GM23338 (cell line): ENCODE measurements around the gene RGS7. TPM values are rescaled to one million over a fixed set of nuclear protein-coding genes. Genes with fewer than 3 reads are reported as not detected.

ENCODE experiments used
- ATAC-seq: fragments of 200-7000 bp; cut with Tn5 transposase; 3 replicates; pipeline ENCODE4 v1.9.1; 2020
- DNase-seq: peaks from one replicate; pipeline ENCODE4 v3.0.0-alpha.2; 2015; ENCODE audit warnings: low spot score
- H2AFZ ChIP-seq: fragments of 200-600 bp; sonication (generic); 2 replicates; pipeline ENCODE4 v1.8.0; 2016; ENCODE audit warnings: antibody characterized with exemption, mild to moderate bottlenecking, moderate library complexity
- H3F3A ChIP-seq: fragments of 200-600 bp; sonication (generic); replicated peaks from 2 replicates; pipeline ENCODE4 v1.8.0; 2017; ENCODE audit warnings: antibody characterized with exemption, mixed run types, low read depth
- H3K27ac ChIP-seq: fragments of 200-600 bp; sonication (generic); 2 replicates; pipeline ENCODE4 v1.6.1; 2016; ENCODE audit warnings: low read depth
- H3K27me3 ChIP-seq: fragments of 200-600 bp; sonication (generic); 2 replicates; pipeline ENCODE4 v1.8.0; 2016; ENCODE audit warnings: mild to moderate bottlenecking, mixed run types, moderate library complexity; ENCODE audit not compliant: insufficient read depth
- H3K36me3 ChIP-seq: fragments of 200-600 bp; sonication (generic); 2 replicates; pipeline ENCODE4 v1.8.0; 2016; ENCODE audit warnings: mild to moderate bottlenecking; ENCODE audit not compliant: insufficient read depth
- H3K4me1 ChIP-seq: fragments of 200-600 bp; sonication (generic); 2 replicates; pipeline ENCODE4 v1.8.0; 2016; ENCODE audit warnings: mild to moderate bottlenecking, moderate library complexity; ENCODE audit not compliant: insufficient read depth
- H3K4me2 ChIP-seq: fragments of 200-600 bp; sonication (generic); 2 replicates; pipeline ENCODE4 v1.7.1; 2017; ENCODE audit warnings: mixed run types
- H3K4me3 ChIP-seq: fragments of 200-600 bp; sonication (generic); 2 replicates; pipeline ENCODE4 v1.6.1; 2016; ENCODE audit warnings: mixed run types
- H3K79me2 ChIP-seq: fragments of 200-600 bp; sonication (generic); replicated peaks from 2 replicates; pipeline ENCODE4 v1.8.0; 2017; ENCODE audit warnings: mild to moderate bottlenecking; ENCODE audit not compliant: insufficient read depth
- H3K9me2 ChIP-seq: fragments of 200-600 bp; sonication (generic); 2 replicates; pipeline ENCODE4 v1.8.0; 2017; ENCODE audit not compliant: insufficient read depth
- H4K20me1 ChIP-seq: fragments of 200-600 bp; sonication (generic); replicated peaks from 2 replicates; pipeline ENCODE4 v1.8.0; 2017; ENCODE audit warnings: mild to moderate bottlenecking; ENCODE audit not compliant: insufficient read depth
- H3K27ac Mint-ChIP-seq: 2 replicates; pipeline ENCODE4 v1.8.0; 2020; ENCODE audit warnings: inconsistent platforms, mild to moderate bottlenecking, moderate library complexity, mixed read lengths
- H3K27me3 Mint-ChIP-seq: 3 replicates; pipeline ENCODE4 v1.8.0; 2022; ENCODE audit warnings: low read depth, mild to moderate bottlenecking, moderate library complexity, mixed read lengths, inconsistent platforms; ENCODE audit not compliant: insufficient read depth, poor library complexity
- H3K36me3 Mint-ChIP-seq: 3 replicates; pipeline ENCODE4 v1.8.0; 2021; ENCODE audit warnings: low read depth, mild to moderate bottlenecking, inconsistent platforms, moderate library complexity, mixed read lengths
- H3K4me1 Mint-ChIP-seq: 3 replicates; pipeline ENCODE4 v1.8.0; 2020; ENCODE audit warnings: mild to moderate bottlenecking, inconsistent platforms, mixed read lengths
- H3K4me3 Mint-ChIP-seq: 3 replicates; pipeline ENCODE4 v1.8.0; 2021; ENCODE audit warnings: moderate library complexity, mild to moderate bottlenecking, inconsistent platforms, mixed read lengths
- H3K9me3 Mint-ChIP-seq: 3 replicates; pipeline ENCODE4 v1.8.0; 2020; ENCODE audit warnings: moderate library complexity, mild to moderate bottlenecking, inconsistent platforms, mixed read lengths
- CREB1 ChIP-seq: fragments of 250-450 bp; sonication (Bioruptor Pico); IDR thresholded peaks from 2 replicates; pipeline ENCODE4 v1.5.0; 2020; ENCODE audit warnings: low read depth, mild to moderate bottlenecking, moderate library complexity
- EZH2 ChIP-seq: fragments of 200-600 bp; sonication (generic); IDR thresholded peaks from one replicate; pipeline ENCODE4 v1.8.0; 2017; ENCODE audit warnings: antibody characterized with exemption, mild to moderate bottlenecking, low read depth; ENCODE audit not compliant: unreplicated experiment
- EZH2phosphoT487 ChIP-seq: fragments of 200-600 bp; sonication (generic); IDR thresholded peaks from one replicate; pipeline ENCODE4 v1.8.1; 2018; ENCODE audit warnings: antibody characterized with exemption; ENCODE audit not compliant: unreplicated experiment
- JUNB ChIP-seq: IDR thresholded peaks from one replicate; pipeline ENCODE4 v1.6.1; 2016; ENCODE audit warnings: antibody characterized with exemption; ENCODE audit not compliant: unreplicated experiment
- NANOG ChIP-seq: IDR thresholded peaks from 2 replicates; pipeline ENCODE4 v1.6.1; 2016; ENCODE audit warnings: antibody characterized with exemption, borderline replicate concordance
- POLR2AphosphoS5 ChIP-seq: IDR thresholded peaks from 2 replicates; pipeline ENCODE4 v1.6.1; 2016; ENCODE audit warnings: antibody characterized with exemption, low read depth
- STAT1 ChIP-seq: IDR thresholded peaks from one replicate; pipeline ENCODE4 v1.6.1; 2016; ENCODE audit warnings: antibody characterized with exemption; ENCODE audit not compliant: unreplicated experiment
- ZNF114 ChIP-seq: fragments of 250-450 bp; sonication (Bioruptor Pico); IDR thresholded peaks from 2 replicates; pipeline ENCODE4 v1.5.0; 2020; ENCODE audit warnings: mild to moderate bottlenecking, moderate library complexity
- ZNF331 ChIP-seq: fragments of 250-450 bp; sonication (Bioruptor Pico); IDR thresholded peaks from 2 replicates; pipeline ENCODE4 v1.5.0; 2020; ENCODE audit warnings: low read depth, mild to moderate bottlenecking, moderate library complexity
- polyA plus RNA-seq: library from polyadenylated mRNA; unstranded; fragments of >200 nt; fragmentation: Nextera tagmentation; extraction: Ambion mirVana; gene quantifications from 2 replicates; pipeline ENCODE4 v1.2.1, GENCODE V29; 2016
- total RNA-seq: library from RNA; depleted of rRNA; stranded (reverse); fragments of >200 nt; shearing (Covaris generic); gene quantifications from 2 replicates; pipeline ENCODE4 v1.2.3, GENCODE V29; 2014
- TF ChIP-seq, protein P1 (sequence below): IDR thresholded peaks from one replicate; pipeline ENCODE4 v1.6.1; 2018; ENCODE audit warnings: antibody characterized with exemption; ENCODE audit not compliant: unreplicated experiment
- TF ChIP-seq, protein P2 (sequence below): fragments of 250-450 bp; sonication (Bioruptor Pico); IDR thresholded peaks from 2 replicates; pipeline ENCODE4 v1.5.0; 2020; ENCODE audit warnings: mild to moderate bottlenecking, moderate library complexity
- TF ChIP-seq, protein P3 (sequence below), 2 experiments: fragments of 200-600 bp in 1 of 2; sonication (generic) in 1 of 2; conservative IDR thresholded peaks; 2 replicates each; pipeline versions ENCODE4 v1.5.1 to v1.6.1; 2016 to 2017; ENCODE audit warnings: antibody characterized with exemption in 2 of 2, low read depth in 2 of 2, mild to moderate bottlenecking in 2 of 2, moderate library complexity in 1 of 2
- TF ChIP-seq, protein P4 (sequence below): IDR thresholded peaks from 2 replicates; pipeline ENCODE4 v1.6.1; 2016; ENCODE audit warnings: antibody characterized with exemption

Gene RGS7
- total and polyA plus RNA-seq, 2 experiments from 2014 or later, result 2.0 to 2.2 TPM

DNA sequence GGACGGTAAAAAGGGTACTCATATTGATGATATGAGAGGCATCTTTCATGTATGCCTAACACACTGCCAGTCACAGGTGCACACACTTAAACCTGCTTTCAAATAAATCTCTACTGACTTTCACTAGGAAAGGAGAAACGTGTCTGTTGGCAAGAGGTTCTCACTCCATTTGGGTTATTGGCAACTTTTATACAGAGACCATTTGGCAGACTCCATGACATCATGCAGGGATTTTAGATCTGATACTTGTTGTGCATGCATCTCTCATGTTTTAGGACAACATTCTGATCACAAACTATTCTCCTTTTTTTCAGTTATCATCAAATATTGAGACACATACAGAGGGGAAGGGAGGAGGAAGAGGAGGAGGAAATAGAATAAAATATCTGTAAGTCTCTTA, 31.5 kb downstream of the RGS7 start:
- no peaks in the 10 kb centered on the region for H3K36me3 Mint-ChIP-seq
- H3K4me3 Mint-ChIP-seq, result no peak overlapping the region
- H3K4me1 Mint-ChIP-seq, result no peaks in the 10 kb centered on the region

More for the DNA sequence above, 31.5 kb downstream of the RGS7 start:
- no peak for TF ChIP-seq STAT1
- no peak for TF ChIP-seq POLR2AphosphoS5
- TF ChIP-seq, protein P1, sequence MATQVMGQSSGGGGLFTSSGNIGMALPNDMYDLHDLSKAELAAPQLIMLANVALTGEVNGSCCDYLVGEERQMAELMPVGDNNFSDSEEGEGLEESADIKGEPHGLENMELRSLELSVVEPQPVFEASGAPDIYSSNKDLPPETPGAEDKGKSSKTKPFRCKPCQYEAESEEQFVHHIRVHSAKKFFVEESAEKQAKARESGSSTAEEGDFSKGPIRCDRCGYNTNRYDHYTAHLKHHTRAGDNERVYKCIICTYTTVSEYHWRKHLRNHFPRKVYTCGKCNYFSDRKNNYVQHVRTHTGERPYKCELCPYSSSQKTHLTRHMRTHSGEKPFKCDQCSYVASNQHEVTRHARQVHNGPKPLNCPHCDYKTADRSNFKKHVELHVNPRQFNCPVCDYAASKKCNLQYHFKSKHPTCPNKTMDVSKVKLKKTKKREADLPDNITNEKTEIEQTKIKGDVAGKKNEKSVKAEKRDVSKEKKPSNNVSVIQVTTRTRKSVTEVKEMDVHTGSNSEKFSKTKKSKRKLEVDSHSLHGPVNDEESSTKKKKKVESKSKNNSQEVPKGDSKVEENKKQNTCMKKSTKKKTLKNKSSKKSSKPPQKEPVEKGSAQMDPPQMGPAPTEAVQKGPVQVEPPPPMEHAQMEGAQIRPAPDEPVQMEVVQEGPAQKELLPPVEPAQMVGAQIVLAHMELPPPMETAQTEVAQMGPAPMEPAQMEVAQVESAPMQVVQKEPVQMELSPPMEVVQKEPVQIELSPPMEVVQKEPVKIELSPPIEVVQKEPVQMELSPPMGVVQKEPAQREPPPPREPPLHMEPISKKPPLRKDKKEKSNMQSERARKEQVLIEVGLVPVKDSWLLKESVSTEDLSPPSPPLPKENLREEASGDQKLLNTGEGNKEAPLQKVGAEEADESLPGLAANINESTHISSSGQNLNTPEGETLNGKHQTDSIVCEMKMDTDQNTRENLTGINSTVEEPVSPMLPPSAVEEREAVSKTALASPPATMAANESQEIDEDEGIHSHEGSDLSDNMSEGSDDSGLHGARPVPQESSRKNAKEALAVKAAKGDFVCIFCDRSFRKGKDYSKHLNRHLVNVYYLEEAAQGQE, result no peak
- no peak for TF ChIP-seq EZH2phosphoT487
- TF ChIP-seq NANOG, result no peak
- TF ChIP-seq, protein P2, sequence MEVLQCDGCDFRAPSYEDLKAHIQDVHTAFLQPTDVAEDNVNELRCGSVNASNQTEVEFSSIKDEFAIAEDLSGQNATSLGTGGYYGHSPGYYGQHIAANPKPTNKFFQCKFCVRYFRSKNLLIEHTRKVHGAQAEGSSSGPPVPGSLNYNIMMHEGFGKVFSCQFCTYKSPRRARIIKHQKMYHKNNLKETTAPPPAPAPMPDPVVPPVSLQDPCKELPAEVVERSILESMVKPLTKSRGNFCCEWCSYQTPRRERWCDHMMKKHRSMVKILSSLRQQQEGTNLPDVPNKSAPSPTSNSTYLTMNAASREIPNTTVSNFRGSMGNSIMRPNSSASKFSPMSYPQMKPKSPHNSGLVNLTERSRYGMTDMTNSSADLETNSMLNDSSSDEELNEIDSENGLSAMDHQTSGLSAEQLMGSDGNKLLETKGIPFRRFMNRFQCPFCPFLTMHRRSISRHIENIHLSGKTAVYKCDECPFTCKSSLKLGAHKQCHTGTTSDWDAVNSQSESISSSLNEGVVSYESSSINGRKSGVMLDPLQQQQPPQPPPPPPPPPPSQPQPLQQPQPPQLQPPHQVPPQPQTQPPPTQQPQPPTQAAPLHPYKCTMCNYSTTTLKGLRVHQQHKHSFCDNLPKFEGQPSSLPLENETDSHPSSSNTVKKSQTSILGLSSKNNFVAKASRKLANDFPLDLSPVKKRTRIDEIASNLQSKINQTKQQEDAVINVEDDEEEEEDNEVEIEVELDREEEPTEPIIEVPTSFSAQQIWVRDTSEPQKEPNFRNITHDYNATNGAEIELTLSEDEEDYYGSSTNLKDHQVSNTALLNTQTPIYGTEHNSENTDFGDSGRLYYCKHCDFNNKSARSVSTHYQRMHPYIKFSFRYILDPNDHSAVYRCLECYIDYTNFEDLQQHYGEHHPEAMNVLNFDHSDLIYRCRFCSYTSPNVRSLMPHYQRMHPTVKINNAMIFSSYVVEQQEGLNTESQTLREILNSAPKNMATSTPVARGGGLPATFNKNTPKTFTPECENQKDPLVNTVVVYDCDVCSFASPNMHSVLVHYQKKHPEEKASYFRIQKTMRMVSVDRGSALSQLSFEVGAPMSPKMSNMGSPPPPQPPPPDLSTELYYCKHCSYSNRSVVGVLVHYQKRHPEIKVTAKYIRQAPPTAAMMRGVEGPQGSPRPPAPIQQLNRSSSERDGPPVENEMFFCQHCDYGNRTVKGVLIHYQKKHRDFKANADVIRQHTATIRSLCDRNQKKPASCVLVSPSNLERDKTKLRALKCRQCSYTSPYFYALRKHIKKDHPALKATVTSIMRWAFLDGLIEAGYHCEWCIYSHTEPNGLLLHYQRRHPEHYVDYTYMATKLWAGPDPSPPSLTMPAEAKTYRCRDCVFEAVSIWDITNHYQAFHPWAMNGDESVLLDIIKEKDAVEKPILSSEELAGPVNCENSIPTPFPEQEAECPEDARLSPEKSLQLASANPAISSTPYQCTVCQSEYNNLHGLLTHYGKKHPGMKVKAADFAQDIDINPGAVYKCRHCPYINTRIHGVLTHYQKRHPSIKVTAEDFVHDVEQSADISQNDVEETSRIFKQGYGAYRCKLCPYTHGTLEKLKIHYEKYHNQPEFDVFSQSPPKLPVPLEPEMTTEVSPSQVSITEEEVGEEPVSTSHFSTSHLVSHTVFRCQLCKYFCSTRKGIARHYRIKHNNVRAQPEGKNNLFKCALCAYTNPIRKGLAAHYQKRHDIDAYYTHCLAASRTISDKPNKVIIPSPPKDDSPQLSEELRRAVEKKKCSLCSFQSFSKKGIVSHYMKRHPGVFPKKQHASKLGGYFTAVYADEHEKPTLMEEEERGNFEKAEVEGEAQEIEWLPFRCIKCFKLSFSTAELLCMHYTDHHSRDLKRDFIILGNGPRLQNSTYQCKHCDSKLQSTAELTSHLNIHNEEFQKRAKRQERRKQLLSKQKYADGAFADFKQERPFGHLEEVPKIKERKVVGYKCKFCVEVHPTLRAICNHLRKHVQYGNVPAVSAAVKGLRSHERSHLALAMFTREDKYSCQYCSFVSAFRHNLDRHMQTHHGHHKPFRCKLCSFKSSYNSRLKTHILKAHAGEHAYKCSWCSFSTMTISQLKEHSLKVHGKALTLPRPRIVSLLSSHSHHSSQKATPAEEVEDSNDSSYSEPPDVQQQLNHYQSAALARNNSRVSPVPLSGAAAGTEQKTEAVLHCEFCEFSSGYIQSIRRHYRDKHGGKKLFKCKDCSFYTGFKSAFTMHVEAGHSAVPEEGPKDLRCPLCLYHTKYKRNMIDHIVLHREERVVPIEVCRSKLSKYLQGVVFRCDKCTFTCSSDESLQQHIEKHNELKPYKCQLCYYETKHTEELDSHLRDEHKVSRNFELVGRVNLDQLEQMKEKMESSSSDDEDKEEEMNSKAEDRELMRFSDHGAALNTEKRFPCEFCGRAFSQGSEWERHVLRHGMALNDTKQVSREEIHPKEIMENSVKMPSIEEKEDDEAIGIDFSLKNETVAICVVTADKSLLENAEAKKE (CRISPR knock-in tag), result no peak
- TF ChIP-seq, protein P3, sequence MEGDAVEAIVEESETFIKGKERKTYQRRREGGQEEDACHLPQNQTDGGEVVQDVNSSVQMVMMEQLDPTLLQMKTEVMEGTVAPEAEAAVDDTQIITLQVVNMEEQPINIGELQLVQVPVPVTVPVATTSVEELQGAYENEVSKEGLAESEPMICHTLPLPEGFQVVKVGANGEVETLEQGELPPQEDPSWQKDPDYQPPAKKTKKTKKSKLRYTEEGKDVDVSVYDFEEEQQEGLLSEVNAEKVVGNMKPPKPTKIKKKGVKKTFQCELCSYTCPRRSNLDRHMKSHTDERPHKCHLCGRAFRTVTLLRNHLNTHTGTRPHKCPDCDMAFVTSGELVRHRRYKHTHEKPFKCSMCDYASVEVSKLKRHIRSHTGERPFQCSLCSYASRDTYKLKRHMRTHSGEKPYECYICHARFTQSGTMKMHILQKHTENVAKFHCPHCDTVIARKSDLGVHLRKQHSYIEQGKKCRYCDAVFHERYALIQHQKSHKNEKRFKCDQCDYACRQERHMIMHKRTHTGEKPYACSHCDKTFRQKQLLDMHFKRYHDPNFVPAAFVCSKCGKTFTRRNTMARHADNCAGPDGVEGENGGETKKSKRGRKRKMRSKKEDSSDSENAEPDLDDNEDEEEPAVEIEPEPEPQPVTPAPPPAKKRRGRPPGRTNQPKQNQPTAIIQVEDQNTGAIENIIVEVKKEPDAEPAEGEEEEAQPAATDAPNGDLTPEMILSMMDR (conservative IDR thresholded peaks at IDR 0.05; ENCODE audit: low read depth in 2 of 2), result no peak
- no peak for TF ChIP-seq ZNF114 (CRISPR knock-in tag)
- no peak for TF ChIP-seq ZNF331 (CRISPR knock-in tag)
- no peak for TF ChIP-seq JUNB
- TF ChIP-seq EZH2, result no peak
- TF ChIP-seq, protein P4, sequence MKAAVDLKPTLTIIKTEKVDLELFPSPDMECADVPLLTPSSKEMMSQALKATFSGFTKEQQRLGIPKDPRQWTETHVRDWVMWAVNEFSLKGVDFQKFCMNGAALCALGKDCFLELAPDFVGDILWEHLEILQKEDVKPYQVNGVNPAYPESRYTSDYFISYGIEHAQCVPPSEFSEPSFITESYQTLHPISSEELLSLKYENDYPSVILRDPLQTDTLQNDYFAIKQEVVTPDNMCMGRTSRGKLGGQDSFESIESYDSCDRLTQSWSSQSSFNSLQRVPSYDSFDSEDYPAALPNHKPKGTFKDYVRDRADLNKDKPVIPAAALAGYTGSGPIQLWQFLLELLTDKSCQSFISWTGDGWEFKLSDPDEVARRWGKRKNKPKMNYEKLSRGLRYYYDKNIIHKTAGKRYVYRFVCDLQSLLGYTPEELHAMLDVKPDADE, result no peak
- TF ChIP-seq CREB1, result no peak
- no peaks in the 10 kb centered on the region for H3K36me3 ChIP-seq
- H2AFZ ChIP-seq, result no peak overlapping the region
- ATAC-seq, result no peak
- H3K9me2 ChIP-seq, result no peaks in the 10 kb centered on the region
- no peaks in the 10 kb centered on the region for H3K9me3 Mint-ChIP-seq
- no peaks in the 10 kb centered on the region for H3K4me1 ChIP-seq
- H3K27ac Mint-ChIP-seq, result no peak overlapping the region
- no peak overlapping the region for H3K27ac ChIP-seq
- no peak for DNase-seq
- H3K79me2 ChIP-seq, result no peaks in the 10 kb centered on the region
- no peaks in the 10 kb centered on the region for H3K27me3 Mint-ChIP-seq
- H3F3A ChIP-seq, result no peaks in the 10 kb centered on the region
- H3K4me3 ChIP-seq, result no peak overlapping the region
- H3K27me3 ChIP-seq, result no peaks in the 10 kb centered on the region
- no peaks in the 10 kb centered on the region for H4K20me1 ChIP-seq
- no peak overlapping the region for H3K4me2 ChIP-seq
